H9 (cell line): Measurements from ENCODE around the gene UTS2B. TPM values are rescaled to one million over a fixed set of nuclear protein-coding genes. Genes with fewer than 3 reads are reported as not detected.

Source experiments
- DNase-seq: peaks from one replicate; pipeline ENCODE4 v3.0.0-alpha.2; 2017
- H2AFZ ChIP-seq: one replicate; pipeline ENCODE4 v1.6.1; 2013; ENCODE audit warnings: mild to moderate bottlenecking, low read length, control low read depth, moderate library complexity
- H2AK5ac ChIP-seq: 2 replicates; pipeline ENCODE4 v1.6.1; 2013; ENCODE audit warnings: low read length, control low read depth, mixed read lengths; ENCODE audit not compliant: insufficient read length
- H2BK120ac ChIP-seq: one replicate; pipeline ENCODE4 v1.6.1; 2013; ENCODE audit warnings: low read depth, mild to moderate bottlenecking, low read length, control low read depth, inconsistent platforms; ENCODE audit not compliant: poor library complexity, severe bottlenecking
- H2BK12ac ChIP-seq: 2 replicates; pipeline ENCODE4 v1.6.1; 2013; ENCODE audit warnings: low read length, control low read depth, mixed read lengths, low read depth; ENCODE audit not compliant: insufficient read length
- H2BK15ac ChIP-seq: 2 replicates; pipeline ENCODE4 v1.6.1; 2013; ENCODE audit warnings: low read depth, low read length, control low read depth
- H2BK20ac ChIP-seq: one replicate; pipeline ENCODE4 v1.6.1; 2013; ENCODE audit warnings: low read depth, mild to moderate bottlenecking, low read length, control low read depth, inconsistent platforms; ENCODE audit not compliant: poor library complexity, severe bottlenecking
- H2BK5ac ChIP-seq: 2 replicates; pipeline ENCODE4 v1.6.1; 2013; ENCODE audit warnings: low read length, control low read depth, mixed read lengths; ENCODE audit not compliant: insufficient read length
- H3K14ac ChIP-seq: 2 replicates; pipeline ENCODE4 v1.6.1; 2013; ENCODE audit warnings: low read length, control low read depth; ENCODE audit not compliant: insufficient read depth
- H3K18ac ChIP-seq: 2 replicates; pipeline ENCODE4 v1.6.1; 2013; ENCODE audit warnings: low read depth, mild to moderate bottlenecking, mixed read lengths, low read length, control low read depth; ENCODE audit not compliant: insufficient read length
- H3K23ac ChIP-seq: 2 replicates; pipeline ENCODE4 v1.6.1; 2013; ENCODE audit warnings: low read length, control low read depth, mixed read lengths, low read depth; ENCODE audit not compliant: insufficient read length
- H3K23me2 ChIP-seq: 2 replicates; pipeline ENCODE4 v1.6.1; 2013; ENCODE audit warnings: low read depth, mild to moderate bottlenecking, mixed read lengths, low read length, control low read depth; ENCODE audit not compliant: insufficient read length, poor library complexity, severe bottlenecking
- H3K27ac ChIP-seq: 2 replicates; pipeline ENCODE4 v1.5.1; 2013; ENCODE audit warnings: low read length, control low read depth, mixed read lengths, low read depth; ENCODE audit not compliant: insufficient read length
- H3K27me3 ChIP-seq: 2 replicates; pipeline ENCODE4 v1.6.1; 2013; ENCODE audit warnings: low read length, control low read depth, inconsistent platforms; ENCODE audit not compliant: insufficient read depth
- H3K4ac ChIP-seq: 2 replicates; pipeline ENCODE4 v1.6.1; 2013; ENCODE audit warnings: low read depth, mild to moderate bottlenecking, control low read depth, inconsistent platforms, low read length, moderate library complexity
- H3K4me1 ChIP-seq: 2 replicates; pipeline ENCODE4 v1.6.1; 2013; ENCODE audit warnings: low read length, control low read depth, inconsistent platforms; ENCODE audit not compliant: insufficient read depth
- H3K4me2 ChIP-seq: 2 replicates; pipeline ENCODE4 v1.6.1; 2013; ENCODE audit warnings: low read length, control low read depth, mixed read lengths; ENCODE audit not compliant: insufficient read length, insufficient read depth
- H3K56ac ChIP-seq: 2 replicates; pipeline ENCODE4 v1.6.1; 2013; ENCODE audit warnings: low read depth, mild to moderate bottlenecking, mixed read lengths, low read length, control low read depth; ENCODE audit not compliant: insufficient read length
- H3K79me1 ChIP-seq: 2 replicates; pipeline ENCODE4 v1.6.1; 2013; ENCODE audit warnings: low read depth, mild to moderate bottlenecking, moderate library complexity, low read length, control low read depth, inconsistent platforms; ENCODE audit not compliant: insufficient read depth, poor library complexity, severe bottlenecking
- H3K79me2 ChIP-seq: 2 replicates; pipeline ENCODE4 v1.6.1; 2013; ENCODE audit warnings: low read length, control low read depth, inconsistent platforms; ENCODE audit not compliant: insufficient read depth
- H3K9ac ChIP-seq: 2 replicates; pipeline ENCODE4 v1.6.1; 2013; ENCODE audit warnings: low read length, control low read depth, mixed read lengths; ENCODE audit not compliant: insufficient read length; ENCODE audit errors: extremely low read depth
- H3K9me3 ChIP-seq: one replicate; pipeline ENCODE4 v1.6.1; 2013; ENCODE audit warnings: low read depth, low read length, inconsistent platforms; ENCODE audit not compliant: control insufficient read depth
- H3T11ph ChIP-seq: one replicate; pipeline ENCODE4 v1.6.1; 2013; ENCODE audit warnings: mild to moderate bottlenecking, low read length, control low read depth, inconsistent platforms
- H4K20me1 ChIP-seq: one replicate; pipeline ENCODE4 v1.6.1; 2013; ENCODE audit not compliant: control insufficient read depth, insufficient read length, insufficient read depth
- H4K5ac ChIP-seq: 2 replicates; pipeline ENCODE4 v1.6.1; 2013; ENCODE audit warnings: low read depth, mild to moderate bottlenecking, mixed read lengths, low read length, control low read depth; ENCODE audit not compliant: insufficient read length
- H4K8ac ChIP-seq: replicated peaks from 2 replicates; pipeline ENCODE4 v1.6.1; 2013; ENCODE audit warnings: low read length, control low read depth, mixed read lengths, low read depth; ENCODE audit not compliant: insufficient read length
- H4K91ac ChIP-seq: 2 replicates; pipeline ENCODE4 v1.6.1; 2013; ENCODE audit warnings: low read depth, mild to moderate bottlenecking, moderate library complexity, mixed read lengths, low read length, control low read depth; ENCODE audit not compliant: insufficient read length
- H3K27ac Mint-ChIP-seq, 3 experiments: 2 replicates in 2 of 3; 3 replicates in 1 of 3; pipeline ENCODE4 v1.8.0; 2020 to 2021; ENCODE audit warnings: mixed read lengths in 3 of 3, mild to moderate bottlenecking in 1 of 3, moderate library complexity in 1 of 3
- H3K27me3 Mint-ChIP-seq: 2 replicates; pipeline ENCODE4 v1.8.0; 2021; ENCODE audit warnings: low read depth, mild to moderate bottlenecking, moderate library complexity, mixed read lengths
- H3K36me3 Mint-ChIP-seq, 3 experiments: 2 replicates in 2 of 3; 3 replicates in 1 of 3; pipeline ENCODE4 v1.8.0; 2020 to 2021; ENCODE audit warnings: low read depth in 3 of 3, mixed read lengths in 3 of 3; ENCODE audit not compliant: insufficient read depth in 1 of 3
- H3K4me1 Mint-ChIP-seq, 2 experiments: 2 replicates each; pipeline ENCODE4 v1.8.0; 2020; ENCODE audit warnings: mixed read lengths in 2 of 2
- H3K4me3 Mint-ChIP-seq, 2 experiments: 2 replicates in 1 of 2; 3 replicates in 1 of 2; pipeline ENCODE4 v1.8.0; 2020 to 2021; ENCODE audit warnings: mild to moderate bottlenecking in 2 of 2, mixed read lengths in 2 of 2, moderate library complexity in 1 of 2
- H3K9me3 Mint-ChIP-seq, 2 experiments: 2 replicates in 1 of 2; 3 replicates in 1 of 2; pipeline ENCODE4 v1.8.0; 2020; ENCODE audit warnings: mild to moderate bottlenecking in 2 of 2, mixed read lengths in 2 of 2, moderate library complexity in 1 of 2
- CTCF ChIP-seq: fragments of 200-600 bp; sonication (generic); conservative IDR thresholded peaks from 3 replicates; pipeline ENCODE4 v1.8.0; 2021; ENCODE audit warnings: antibody characterized with exemption, mild to moderate bottlenecking
- WGBS: extraction: QIAGEN DNeasy Blood & Tissue Kit; methylation state at CpG from one replicate; pipeline ENCODE4 v1.1.7; 2013; ENCODE audit warnings: missing lambda C conversion rate, low lambda C conversion rate, mixed read lengths; ENCODE audit not compliant: insufficient read length; ENCODE audit errors: extremely low coverage; 5-methylcytosine and 5-hydroxymethylcytosine counted together
- total RNA-seq: library from RNA; stranded (reverse); gene quantifications from 2 replicates; pipeline ENCODE4 v1.2.1, GENCODE V29; 2021

UTS2B gene
- total RNA-seq, 1 experiment from 2014 or later = 0.09 TPM

GRCh38 chr3:191379446-191379845 is 49.1 kb upstream of the UTS2B start:
- peaks cover 25 to 26% of the 10 kb centered on the region in 2 experiments for H3K4me1 Mint-ChIP-seq
- TF ChIP-seq CTCF = no peak
- Histone ChIP-seq H2BK5ac (no peak overlapping the region), H3K79me2 (no peaks in the 10 kb centered on the region), H2AK5ac (no peak overlapping the region), H3K14ac (no peak overlapping the region), H2BK12ac (no peak overlapping the region), H3K27ac (no peak overlapping the region), H4K5ac (no peak overlapping the region), H4K91ac (no peak overlapping the region), H3K4me2 (no peak overlapping the region), H3K27me3 (no peaks in the 10 kb centered on the region; the same call in 1 of the 2 replicates), H2BK15ac (no peak overlapping the region), H3K56ac (no peak overlapping the region), H2BK120ac (no peak overlapping the region), H3K23ac (no peak overlapping the region), H2AFZ (no peak overlapping the region), H3K23me2 (no peaks in the 10 kb centered on the region), H3K9me3 (no peaks in the 10 kb centered on the region), H3K9ac (no peak overlapping the region), H3K4ac (no peak overlapping the region), H2BK20ac (no peak overlapping the region), H3K79me1 (no peaks in the 10 kb centered on the region), H3T11ph (no peak overlapping the region), H4K8ac (no peak overlapping the region), H3K4me1 (no peaks in the 10 kb centered on the region; the same call in 1 of the 2 replicates), H4K20me1 (no peaks in the 10 kb centered on the region), H3K18ac (no peak overlapping the region)
- H3K9me3 Mint-ChIP-seq = no peaks in the 10 kb centered on the region
- no peak for DNase-seq
- no CpG with 5 or more reads among the region's 2 CpGs for WGBS
- H3K4me3 Mint-ChIP-seq = no peak overlapping the region
- H3K27ac Mint-ChIP-seq = peak overlapping the region in 1 of 3 experiments; percentile 26; a peak in 1 of 7 replicates
- no peaks in the 10 kb centered on the region for H3K27me3 Mint-ChIP-seq
- H3K36me3 Mint-ChIP-seq = peaks cover 11 to 29% (median 19%) of the 10 kb centered on the region in 3 experiments
